Neural progenitor cell (in vitro differentiated cells): ENCODE measurements around the gene NPEPL1. TPM values are rescaled to one million over a fixed set of nuclear protein-coding genes. Genes with fewer than 3 reads are reported as not detected.

Source experiments
- DNase-seq: peaks from one replicate; pipeline ENCODE4 v3.0.0-alpha.2; 2016; ENCODE audit warnings: low spot score
- H2AFZ ChIP-seq: fragments of 200-600 bp; sonication (generic); replicated peaks from 2 replicates; pipeline ENCODE4 v1.6.1; 2016; ENCODE audit warnings: antibody characterized with exemption
- H3F3A ChIP-seq: fragments of 200-600 bp; sonication (generic); 2 replicates; pipeline ENCODE4 v1.6.1; 2016; ENCODE audit warnings: antibody characterized with exemption, low read depth
- H3K27ac ChIP-seq: fragments of 200-600 bp; sonication (generic); 2 replicates; pipeline ENCODE4 v1.5.1; 2016; ENCODE audit warnings: mild to moderate bottlenecking
- H3K27me3 ChIP-seq: fragments of 200-600 bp; sonication (generic); 2 replicates; pipeline ENCODE4 v1.6.1; 2016; ENCODE audit warnings: mild to moderate bottlenecking, moderate library complexity
- H3K36me3 ChIP-seq: fragments of 200-600 bp; sonication (generic); 2 replicates; pipeline ENCODE4 v1.5.1; 2016
- H3K4me1 ChIP-seq: fragments of 200-600 bp; sonication (generic); 2 replicates; pipeline ENCODE4 v1.6.1; 2016; ENCODE audit warnings: mixed run types
- H3K4me2 ChIP-seq: fragments of 200-600 bp; sonication (generic); 2 replicates; pipeline ENCODE4 v1.6.1; 2016
- H3K4me3 ChIP-seq: fragments of 200-600 bp; sonication (generic); 2 replicates; pipeline ENCODE4 v1.5.1; 2016
- H3K79me2 ChIP-seq: fragments of 200-600 bp; sonication (generic); 2 replicates; pipeline ENCODE4 v1.6.1; 2016; ENCODE audit warnings: low read depth
- H3K9ac ChIP-seq: fragments of 200-600 bp; sonication (generic); 2 replicates; pipeline ENCODE4 v1.6.1; 2016
- H3K9me3 ChIP-seq: fragments of 200-600 bp; sonication (generic); 2 replicates; pipeline ENCODE4 v1.5.1; 2016; ENCODE audit warnings: low read depth
- H4K20me1 ChIP-seq: fragments of 200-600 bp; sonication (generic); 2 replicates; pipeline ENCODE4 v1.6.1; 2016; ENCODE audit warnings: low read depth
- H3K27ac Mint-ChIP-seq: 3 replicates; pipeline ENCODE4 v1.8.0; 2021; ENCODE audit warnings: mixed read lengths
- H3K27me3 Mint-ChIP-seq: 2 replicates; pipeline ENCODE4 v1.8.0; 2022; ENCODE audit warnings: low read depth, mild to moderate bottlenecking, inconsistent platforms, moderate library complexity, mixed read lengths; ENCODE audit not compliant: insufficient read depth
- H3K36me3 Mint-ChIP-seq: 3 replicates; pipeline ENCODE4 v1.8.0; 2021; ENCODE audit warnings: mixed read lengths
- H3K4me1 Mint-ChIP-seq: 3 replicates; pipeline ENCODE4 v1.8.0; 2021; ENCODE audit warnings: mixed read lengths
- H3K4me3 Mint-ChIP-seq: 3 replicates; pipeline ENCODE4 v1.8.0; 2021; ENCODE audit warnings: mild to moderate bottlenecking, moderate library complexity, mixed read lengths
- H3K9me3 Mint-ChIP-seq: 3 replicates; pipeline ENCODE4 v1.8.0; 2020; ENCODE audit warnings: mixed read lengths
- CTCF ChIP-seq: fragments of 200-600 bp; sonication (generic); IDR thresholded peaks from 2 replicates; pipeline ENCODE4 v1.5.1; 2017; ENCODE audit warnings: antibody characterized with exemption, mild to moderate bottlenecking
- EZH2 ChIP-seq: fragments of 200-600 bp; sonication (generic); IDR thresholded peaks from 2 replicates; pipeline ENCODE4 v1.6.1; 2017; ENCODE audit warnings: antibody characterized with exemption, mild to moderate bottlenecking, moderate library complexity
- EZH2phosphoT487 ChIP-seq: fragments of 200-600 bp; sonication (generic); IDR thresholded peaks from 2 replicates; pipeline ENCODE4 v1.6.1; 2017; ENCODE audit warnings: antibody characterized with exemption
- total RNA-seq: library from RNA; depleted of rRNA; stranded (reverse); fragments of >200 nt; gene quantifications from 2 replicates; pipeline ENCODE4 v1.2.3, GENCODE V29; 2015; ENCODE audit warnings: low replicate concordance

NPEPL1 gene
- total RNA-seq, 1 donor from 2014 or later: 10.9 TPM

DNA sequence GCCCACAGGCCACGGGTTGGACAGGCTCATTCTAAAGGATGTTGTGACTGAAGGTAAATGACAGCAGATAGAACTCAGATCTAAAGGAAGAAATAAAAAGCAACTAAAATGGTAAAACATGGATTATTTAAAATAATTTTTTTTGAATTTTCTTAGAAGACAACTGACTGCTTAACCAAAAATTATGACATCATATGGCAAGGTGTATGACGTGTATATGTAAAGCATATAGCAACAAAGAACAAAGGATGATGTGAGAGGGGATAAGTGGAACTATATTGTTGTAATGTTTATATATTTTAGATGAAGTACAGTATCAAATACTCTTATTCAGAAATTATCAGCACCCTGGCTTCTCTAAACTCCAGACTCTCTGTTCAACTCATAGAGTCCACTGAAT lies 38.6 kb downstream of the NPEPL1 start:
- H3K4me3 Mint-ChIP-seq: no peak overlapping the region
- no peaks in the 10 kb centered on the region for H3K4me1 Mint-ChIP-seq

DNA sequence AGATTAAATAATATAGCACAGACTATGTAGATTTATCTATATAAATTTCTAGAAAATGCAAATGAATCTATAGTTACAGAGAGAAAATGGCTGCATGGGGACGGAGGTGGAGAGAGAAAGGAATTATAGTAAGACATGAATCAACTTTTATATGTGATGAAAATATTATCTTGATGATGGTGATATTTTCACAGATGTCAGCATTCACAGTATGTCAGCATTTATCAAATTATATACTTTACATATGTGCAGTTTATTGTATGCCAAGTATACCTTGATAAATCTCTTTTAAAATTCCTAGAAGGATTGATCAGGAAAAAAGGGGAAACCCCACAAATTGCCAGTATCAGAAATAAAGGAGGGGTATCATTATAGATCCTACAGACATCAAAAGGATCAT lies 44.6 kb downstream of the NPEPL1 start:
- H3K4me3 Mint-ChIP-seq: no peak overlapping the region

More for the DNA sequence above, 38.6 kb downstream of the NPEPL1 start:
- Histone ChIP-seq H3K9ac (no peak overlapping the region), H3K9me3 (no peaks in the 10 kb centered on the region), H3K79me2 (no peaks in the 10 kb centered on the region), H3K4me1 (no peaks in the 10 kb centered on the region), H3K36me3 (no peaks in the 10 kb centered on the region), H3K27me3 (no peaks in the 10 kb centered on the region), H4K20me1 (no peaks in the 10 kb centered on the region), H3F3A (no peaks in the 10 kb centered on the region), H3K4me3 (no peak overlapping the region), H2AFZ (no peak overlapping the region), H3K27ac (no peak overlapping the region), H3K4me2 (no peak overlapping the region)
- Mint-ChIP-seq H3K27ac (no peak overlapping the region), H3K36me3 (no peaks in the 10 kb centered on the region), H3K9me3 (peaks cover 6% of the 10 kb centered on the region), H3K27me3 (peaks cover 1% of the 10 kb centered on the region)
- no peak for TF ChIP-seq EZH2
- TF ChIP-seq EZH2phosphoT487: no peak
- TF ChIP-seq CTCF: no peak
- no peak for DNase-seq

DNA sequence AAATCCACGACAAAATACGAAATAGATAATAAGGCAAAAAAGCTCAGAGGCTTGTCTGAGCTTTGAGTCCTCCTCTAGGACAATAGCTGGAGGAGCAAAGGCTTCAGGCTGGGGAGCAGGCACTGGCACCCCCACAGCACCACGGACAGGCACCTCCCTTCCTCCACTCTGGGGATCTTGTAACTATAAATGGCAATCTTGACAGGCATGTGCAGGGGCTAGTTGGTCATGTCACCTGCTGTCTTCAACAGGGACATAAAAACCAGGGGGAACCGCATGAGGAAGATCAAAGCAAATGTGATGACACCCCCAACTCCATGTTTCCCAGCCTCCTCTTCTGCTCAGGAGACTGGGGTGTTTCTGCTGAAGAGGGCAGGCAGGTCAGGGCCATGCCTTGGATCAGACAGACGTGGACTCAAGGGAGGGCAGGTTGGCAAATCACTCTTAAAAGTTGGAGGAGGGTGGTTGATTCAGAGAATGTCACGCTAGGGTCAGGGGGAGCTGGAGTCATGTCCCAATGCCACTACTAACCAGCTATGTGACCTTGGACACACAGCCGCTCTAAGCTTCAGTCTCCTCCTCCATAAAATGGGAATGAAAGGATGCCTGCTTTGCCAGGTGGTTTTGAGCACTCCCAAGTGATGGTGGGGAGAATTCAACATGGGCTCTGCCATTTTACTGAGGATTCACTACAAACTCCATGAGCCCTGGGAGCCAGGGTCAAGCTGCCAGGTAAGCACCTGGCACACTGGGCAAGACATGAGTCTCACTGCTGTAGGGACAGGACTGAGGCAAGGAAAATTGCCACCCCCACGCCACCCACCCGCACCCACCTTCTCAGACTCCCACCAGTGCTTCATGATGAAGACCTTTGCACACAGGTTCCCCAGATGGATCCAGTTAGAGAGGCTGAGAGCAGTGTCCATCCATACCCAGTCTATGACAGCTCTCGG lies 48.0 kb downstream of the NPEPL1 start:
- H3K27ac Mint-ChIP-seq: no peak overlapping the region
- Histone ChIP-seq H3K9me3 (no peaks in the 10 kb centered on the region), H3F3A (no peaks in the 10 kb centered on the region), H3K9ac (no peak overlapping the region), H3K27me3 (no peaks in the 10 kb centered on the region), H4K20me1 (no peaks in the 10 kb centered on the region), H3K36me3 (no peaks in the 10 kb centered on the region), H3K4me2 (no peak overlapping the region), H3K4me3 (no peak overlapping the region), H3K27ac (no peak overlapping the region), H3K79me2 (no peaks in the 10 kb centered on the region), H3K4me1 (no peaks in the 10 kb centered on the region), H2AFZ (no peak overlapping the region)
- H3K4me3 Mint-ChIP-seq: no peak overlapping the region
- H3K27me3 Mint-ChIP-seq: peaks cover 12% of the 10 kb centered on the region
- H3K36me3 Mint-ChIP-seq: no peaks in the 10 kb centered on the region
- H3K4me1 Mint-ChIP-seq: no peaks in the 10 kb centered on the region
- no peaks in the 10 kb centered on the region for H3K9me3 Mint-ChIP-seq
- TF ChIP-seq CTCF (no peak), EZH2phosphoT487 (no peak), EZH2 (no peak)
- no peak for DNase-seq

More for the DNA sequence above, 44.6 kb downstream of the NPEPL1 start:
- Mint-ChIP-seq H3K4me1 (no peaks in the 10 kb centered on the region), H3K9me3 (no peaks in the 10 kb centered on the region), H3K36me3 (no peaks in the 10 kb centered on the region), H3K27ac (no peak overlapping the region), H3K27me3 (peaks cover 5% of the 10 kb centered on the region)
- DNase-seq: no peak
- H3K9me3 ChIP-seq: no peaks in the 10 kb centered on the region
- TF ChIP-seq EZH2: no peak
- TF ChIP-seq EZH2phosphoT487: no peak
- TF ChIP-seq CTCF: no peak
- no peaks in the 10 kb centered on the region for H3K27me3 ChIP-seq
- H3F3A ChIP-seq: no peaks in the 10 kb centered on the region
- H3K4me3 ChIP-seq: no peak overlapping the region
- H2AFZ ChIP-seq: no peak overlapping the region
- H3K4me1 ChIP-seq: no peaks in the 10 kb centered on the region
- H4K20me1 ChIP-seq: no peaks in the 10 kb centered on the region
- no peak overlapping the region for H3K9ac ChIP-seq
- H3K4me2 ChIP-seq: no peak overlapping the region
- H3K79me2 ChIP-seq: no peaks in the 10 kb centered on the region
- no peak overlapping the region for H3K27ac ChIP-seq
- H3K36me3 ChIP-seq: no peaks in the 10 kb centered on the region
